ENCODE data around the gene CHST2. TPM values are rescaled to one million over a fixed set of nuclear protein-coding genes. Genes with fewer than 3 reads are reported as not detected.
A peak's percentile ranks its signal among the peaks of the same experiment; 100 is the strongest.

CHST2 gene
- total RNA-seq, 8 experiments from 2014 or later: 4.2 to 96.3 (median 6.8) TPM

GRCh38 chr3:143101792-143102381 lies 17.7 kb upstream of the CHST2 start:
- in situ Hi-C loops (cut with MboI; ENCODE audit: low pct_unique_long_range_greater_than_20kb in 2 of 9, low sequenced_read_pairs in 9 of 9, unreplicated experiment in 9 of 9): no loop called here
- no peaks in the 10 kb centered on the region for H3K4me1 ChIP-seq (replicated peaks in 1 of 2)
- WGBS, 10 experiments: 58 to 100% (median 90%) methylated on average over 1 to 7 of the region's 7 CpGs

GRCh38 chr3:143103652-143104051 lies 15.9 kb upstream of the CHST2 start:
- no peak overlapping the region for H3K27ac ChIP-seq
- WGBS, 10 experiments: 67 to 100% (median 72%) methylated on average over 1 to 2 of the region's 2 CpGs; no CpG with 5 or more reads in 4 of the 10 experiments
- in situ Hi-C loops (cut with MboI; ENCODE audit: low pct_unique_long_range_greater_than_20kb in 2 of 9, low sequenced_read_pairs in 9 of 9, unreplicated experiment in 9 of 9): no loop called here
- no peaks in the 10 kb centered on the region for H3K4me1 ChIP-seq (replicated peaks in 1 of 2)
- no peak overlapping the region for H3K4me3 ChIP-seq
- ATAC-seq (replicated peaks in 6 of 8): no peak

More at GRCh38 chr3:143101792-143102381, 17.7 kb upstream of the CHST2 start:
- ATAC-seq (replicated peaks in 6 of 8): no peak
- no peak overlapping the region for H3K4me3 ChIP-seq
- no peak overlapping the region for H3K27ac ChIP-seq

DNA sequence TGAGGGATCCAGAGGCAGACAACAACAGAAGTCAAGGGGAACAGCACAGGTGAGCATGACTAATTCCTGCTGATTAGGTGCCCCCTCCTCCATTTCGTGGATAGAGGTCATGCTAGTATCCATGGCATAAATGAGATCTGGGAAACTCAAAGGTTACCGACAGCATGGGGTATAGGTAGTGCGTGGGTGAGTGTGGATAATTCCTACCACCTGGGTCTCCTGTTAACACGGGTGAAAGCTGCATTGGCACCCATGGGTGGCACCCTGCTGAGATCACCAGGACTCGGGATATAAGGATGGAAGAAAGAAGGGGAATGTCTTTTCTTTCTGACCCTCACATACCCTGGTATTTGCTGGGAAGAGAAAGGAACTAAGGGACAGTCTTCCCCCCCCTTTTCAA lies 14.4 kb upstream of the CHST2 start:
- Histone ChIP-seq H3K27ac (no peak overlapping the region), H3K4me1 (replicated peaks in 1 of 2) (no peaks in the 10 kb centered on the region), H3K4me3 (no peak overlapping the region)
- 63 to 100% (median 81%) methylated on average over 1 to 4 of the region's 5 CpGs; no CpG with 5 or more reads in 4 of the 10 experiments for WGBS, 10 experiments
- ATAC-seq (replicated peaks in 6 of 8): no peak
- in situ Hi-C loops (cut with MboI; ENCODE audit: low pct_unique_long_range_greater_than_20kb in 2 of 9, low sequenced_read_pairs in 9 of 9, unreplicated experiment in 9 of 9): no loop called here

GRCh38 chr3:143109861-143110260 lies 9.7 kb upstream of the CHST2 start:
- Histone ChIP-seq H3K4me3 (no peak overlapping the region), H3K27ac (no peak overlapping the region), H3K4me1 (replicated peaks in 1 of 2) (no peaks in the 10 kb centered on the region)
- ATAC-seq (replicated peaks in 6 of 8): no peak
- 62 to 100% (median 97%) methylated on average over 1 to 5 of the region's 5 CpGs; no CpG with 5 or more reads in 1 of the 10 experiments for whole genome bisulfite sequencing, 10 experiments
- in situ Hi-C loops (cut with MboI; ENCODE audit: low pct_unique_long_range_greater_than_20kb in 2 of 9, low sequenced_read_pairs in 9 of 9, unreplicated experiment in 9 of 9): no loop called here

GRCh38 chr3:143110371-143110770 lies 9.2 kb upstream of the CHST2 start:
- WGBS, 10 experiments: 51 to 100% (median 73%) methylated on average over 1 to 5 of the region's 5 CpGs; no CpG with 5 or more reads in 3 of the 10 experiments
- in situ Hi-C loops (cut with MboI; ENCODE audit: low pct_unique_long_range_greater_than_20kb in 2 of 9, low sequenced_read_pairs in 9 of 9, unreplicated experiment in 9 of 9): no loop called here
- no peaks in the 10 kb centered on the region for H3K4me1 ChIP-seq (replicated peaks in 1 of 2)
- no peak overlapping the region for H3K27ac ChIP-seq
- H3K4me3 ChIP-seq: no peak overlapping the region
- ATAC-seq (replicated peaks in 6 of 8): no peak

DNA sequence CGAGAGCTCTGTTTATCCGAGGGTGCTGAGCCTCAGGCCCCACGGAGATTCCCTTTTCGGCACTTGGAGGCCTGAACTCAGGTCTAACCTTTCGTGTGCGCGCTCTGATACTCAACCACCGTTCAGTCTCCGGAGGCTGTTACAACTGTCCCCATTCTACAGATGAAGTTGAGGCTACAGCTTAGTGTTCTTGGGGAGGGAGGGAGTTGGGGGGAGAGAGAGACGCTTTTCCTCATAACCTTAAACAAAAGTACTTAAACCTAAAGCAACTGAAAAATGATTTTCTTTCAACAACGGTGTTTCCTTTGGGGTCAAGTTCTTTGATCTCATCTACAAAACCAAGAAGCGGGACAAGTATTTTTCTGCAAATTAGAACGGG lies 952 bp upstream of the CHST2 start:
- 40 to 78% (median 67%) methylated on average over 6 to 13 of the region's 13 CpGs; no CpG with 5 or more reads in 3 of the 10 experiments for WGBS, 10 experiments
- no peak for ATAC-seq (replicated peaks in 6 of 8)
- Histone ChIP-seq H3K4me3 (peak overlapping the region; percentile 45 to 90 (median 61)), H3K27ac (no peak overlapping the region), H3K4me1 (replicated peaks in 1 of 2) (peaks cover 0 to 3% of the 10 kb centered on the region in 2 donors)
- in situ Hi-C loops (cut with MboI; ENCODE audit: low pct_unique_long_range_greater_than_20kb in 2 of 9, low sequenced_read_pairs in 9 of 9, unreplicated experiment in 9 of 9): no loop called here

DNA sequence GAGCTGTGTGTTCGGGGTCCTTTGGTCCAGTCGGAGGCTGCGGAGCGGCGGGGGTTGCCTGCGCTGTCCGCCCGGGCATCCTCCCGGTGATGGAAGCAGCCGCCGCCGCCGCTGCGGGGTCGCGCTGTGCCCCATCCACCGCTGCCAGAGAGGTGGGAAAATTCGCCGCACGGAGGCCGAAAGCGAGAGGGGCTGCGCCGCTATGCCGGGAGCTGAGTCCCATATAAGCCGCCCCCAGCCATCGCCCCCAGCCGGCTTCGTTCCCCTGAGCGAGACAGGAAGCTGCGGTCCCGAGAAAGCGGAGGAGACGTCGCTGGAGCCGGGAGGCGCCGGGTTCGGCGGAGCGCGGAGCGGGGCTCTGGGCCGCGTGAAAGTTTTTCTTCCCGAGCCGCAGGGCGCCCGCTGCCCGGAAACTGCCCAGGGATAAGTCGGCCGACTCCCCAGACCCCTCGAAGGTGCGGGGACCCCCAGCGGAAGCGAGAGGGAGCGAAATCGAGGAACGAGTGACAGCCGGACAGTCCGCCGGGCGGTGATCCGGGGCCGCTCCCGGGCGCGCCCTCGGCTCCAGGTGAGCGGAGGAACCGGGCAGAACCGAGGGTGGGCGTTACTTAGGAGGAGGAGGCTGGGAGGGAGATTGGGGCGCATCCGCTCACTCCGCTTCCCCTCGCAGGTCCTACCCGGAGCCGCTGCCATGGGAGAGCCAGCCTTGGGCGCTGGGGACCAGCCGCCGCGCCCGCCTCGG lies 574 bp downstream of the CHST2 start:
- peak; percentile 8 to 64 (median 46) for ATAC-seq (replicated peaks in 6 of 8)
- Histone ChIP-seq H3K4me3 (peak overlapping the region; percentile 45 to 90 (median 61)), H3K4me1 (replicated peaks in 1 of 2) (peaks cover 0 to 12% of the 10 kb centered on the region in 2 donors), H3K27ac (no peak overlapping the region)
- in situ Hi-C loops (cut with MboI; ENCODE audit: low pct_unique_long_range_greater_than_20kb in 2 of 9, low sequenced_read_pairs in 9 of 9, unreplicated experiment in 9 of 9): no loop called here
- 0 to 4% methylated on average over 6 to 17 of the region's 85 CpGs; no CpG with 5 or more reads in 8 of the 10 experiments for WGBS, 10 experiments

DNA sequence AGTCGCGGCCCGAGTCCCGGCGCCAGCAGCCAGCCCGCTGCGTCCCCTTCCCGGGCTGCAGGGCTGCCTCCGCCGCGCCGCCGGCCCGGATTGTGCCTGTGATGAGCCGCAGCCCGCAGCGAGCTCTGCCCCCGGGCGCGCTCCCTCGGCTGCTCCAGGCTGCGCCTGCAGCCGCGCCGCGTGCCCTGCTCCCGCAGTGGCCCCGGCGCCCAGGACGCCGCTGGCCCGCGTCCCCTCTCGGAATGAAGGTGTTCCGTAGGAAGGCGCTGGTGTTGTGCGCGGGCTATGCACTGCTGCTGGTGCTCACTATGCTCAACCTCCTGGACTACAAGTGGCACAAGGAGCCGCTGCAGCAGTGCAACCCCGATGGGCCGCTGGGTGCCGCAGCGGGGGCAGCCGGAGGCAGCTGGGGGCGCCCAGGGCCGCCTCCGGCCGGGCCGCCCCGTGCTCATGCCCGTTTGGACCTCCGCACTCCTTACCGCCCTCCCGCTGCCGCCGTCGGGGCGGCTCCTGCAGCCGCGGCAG lies 1.2 kb downstream of the CHST2 start:
- 0 to 10% (median 6%) methylated on average over 2 to 17 of the region's 60 CpGs; no CpG with 5 or more reads in 7 of the 10 experiments for WGBS, 10 experiments
- peak; percentile 10 to 50 (median 41) for ATAC-seq (replicated peaks in 6 of 8)
- Histone ChIP-seq H3K4me1 (replicated peaks in 1 of 2) (peaks cover 2 to 18% of the 10 kb centered on the region in 2 donors), H3K27ac (no peak overlapping the region), H3K4me3 (peak overlapping the region; percentile 45 to 90 (median 61))
- in situ Hi-C loops (cut with MboI; ENCODE audit: low pct_unique_long_range_greater_than_20kb in 2 of 9, low sequenced_read_pairs in 9 of 9, unreplicated experiment in 9 of 9): no loop called here

DNA sequence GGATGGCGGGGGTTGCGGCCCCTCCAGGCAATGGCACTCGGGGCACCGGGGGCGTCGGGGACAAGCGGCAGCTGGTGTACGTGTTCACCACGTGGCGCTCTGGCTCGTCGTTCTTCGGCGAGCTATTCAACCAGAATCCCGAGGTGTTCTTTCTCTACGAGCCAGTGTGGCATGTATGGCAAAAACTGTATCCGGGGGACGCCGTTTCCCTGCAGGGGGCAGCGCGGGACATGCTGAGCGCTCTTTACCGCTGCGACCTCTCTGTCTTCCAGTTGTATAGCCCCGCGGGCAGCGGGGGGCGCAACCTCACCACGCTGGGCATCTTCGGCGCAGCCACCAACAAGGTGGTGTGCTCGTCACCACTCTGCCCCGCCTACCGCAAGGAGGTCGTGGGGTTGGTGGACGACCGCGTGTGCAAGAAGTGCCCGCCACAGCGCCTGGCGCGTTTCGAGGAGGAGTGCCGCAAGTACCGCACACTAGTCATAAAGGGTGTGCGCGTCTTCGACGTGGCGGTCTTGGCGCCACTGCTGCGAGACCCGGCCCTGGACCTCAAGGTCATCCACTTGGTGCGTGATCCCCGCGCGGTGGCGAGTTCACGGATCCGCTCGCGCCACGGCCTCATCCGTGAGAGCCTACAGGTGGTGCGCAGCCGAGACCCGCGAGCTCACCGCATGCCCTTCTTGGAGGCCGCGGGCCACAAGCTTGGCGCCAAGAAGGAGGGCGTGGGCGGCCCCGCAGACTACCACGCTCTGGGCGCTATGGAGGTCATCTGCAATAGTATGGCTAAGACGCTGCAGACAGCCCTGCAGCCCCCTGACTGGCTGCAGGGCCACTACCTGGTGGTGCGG lies 1.9 kb downstream of the CHST2 start:
- peak in 4 of 8 experiments; percentile 2 to 10 (median 4) for ATAC-seq (replicated peaks in 6 of 8)
- H3K4me3 ChIP-seq: peak overlapping the region; percentile 45 to 90 (median 61)
- in situ Hi-C loops (cut with MboI; ENCODE audit: low pct_unique_long_range_greater_than_20kb in 2 of 9, low sequenced_read_pairs in 9 of 9, unreplicated experiment in 9 of 9): no loop called here
- peaks cover 7 to 22% of the 10 kb centered on the region in 2 donors for H3K4me1 ChIP-seq (replicated peaks in 1 of 2)
- H3K27ac ChIP-seq: no peak overlapping the region
- WGBS, 10 experiments: 27 to 100% (median 86%) methylated on average over 2 to 17 of the region's 79 CpGs; no CpG with 5 or more reads in 4 of the 10 experiments

DNA sequence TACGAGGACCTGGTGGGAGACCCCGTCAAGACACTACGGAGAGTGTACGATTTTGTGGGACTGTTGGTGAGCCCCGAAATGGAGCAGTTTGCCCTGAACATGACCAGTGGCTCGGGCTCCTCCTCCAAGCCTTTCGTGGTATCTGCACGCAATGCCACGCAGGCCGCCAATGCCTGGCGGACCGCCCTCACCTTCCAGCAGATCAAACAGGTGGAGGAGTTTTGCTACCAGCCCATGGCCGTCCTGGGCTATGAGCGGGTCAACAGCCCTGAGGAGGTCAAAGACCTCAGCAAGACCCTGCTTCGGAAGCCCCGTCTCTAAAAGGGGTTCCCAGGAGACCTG lies 2.5 kb downstream of the CHST2 start:
- 90 to 100% (median 100%) methylated on average over 2 to 10 of the region's 16 CpGs; no CpG with 5 or more reads in 5 of the 10 experiments for WGBS, 10 experiments
- no peak overlapping the region for H3K4me3 ChIP-seq
- in situ Hi-C loops (cut with MboI; ENCODE audit: low pct_unique_long_range_greater_than_20kb in 2 of 9, low sequenced_read_pairs in 9 of 9, unreplicated experiment in 9 of 9): no loop called here
- no peak for ATAC-seq (replicated peaks in 6 of 8)
- peaks cover 7 to 22% of the 10 kb centered on the region in 2 donors for H3K4me1 ChIP-seq (replicated peaks in 1 of 2)
- no peak overlapping the region for H3K27ac ChIP-seq

GRCh38 chr3:143122608-143123352 lies 3.2 kb downstream of the CHST2 start:
- in situ Hi-C loops (cut with MboI; ENCODE audit: low pct_unique_long_range_greater_than_20kb in 2 of 9, low sequenced_read_pairs in 9 of 9, unreplicated experiment in 9 of 9): no loop called here
- peaks cover 7 to 22% of the 10 kb centered on the region in 2 donors for H3K4me1 ChIP-seq (replicated peaks in 1 of 2)
- WGBS, 10 experiments: 0 to 94% (median 76%) methylated on average over 1 to 4 of the region's 4 CpGs
- no peak overlapping the region for H3K27ac ChIP-seq
- no peak for ATAC-seq (replicated peaks in 6 of 8)
- H3K4me3 ChIP-seq: no peak overlapping the region

GRCh38 chr3:143123353-143123984 lies 3.9 kb downstream of the CHST2 start:
- Histone ChIP-seq H3K4me3 (no peak overlapping the region), H3K4me1 (replicated peaks in 1 of 2) (peaks cover 7 to 22% of the 10 kb centered on the region in 2 donors), H3K27ac (no peak overlapping the region)
- no peak for ATAC-seq (replicated peaks in 6 of 8)
- WGBS, 10 experiments: 34 to 83% (median 74%) methylated on average over 1 to 7 of the region's 7 CpGs
- in situ Hi-C loops (cut with MboI; ENCODE audit: low pct_unique_long_range_greater_than_20kb in 2 of 9, low sequenced_read_pairs in 9 of 9, unreplicated experiment in 9 of 9): no loop called here

All from motor neuron (in vitro differentiated cells).